GM12874 (cell line): Measurements from ENCODE around the gene TP63.

Experiments
- CTCF ChIP-seq: IDR thresholded peaks from 2 replicates; pipeline ENCODE4 v1.5.1; 2011; ENCODE audit warnings: low read depth, mild to moderate bottlenecking, control low read depth, low read length, moderate library complexity; ENCODE audit not compliant: insufficient read depth

TP63 gene

GRCh38 chr3:189699885-189700284 lies 68.7 kb downstream of the TP63 start:
- TF ChIP-seq CTCF = no peak

GRCh38 chr3:189702066-189702646 lies 71.0 kb downstream of the TP63 start:
- TF ChIP-seq CTCF = no peak

GRCh38 chr3:189703865-189704264 lies 72.7 kb downstream of the TP63 start:
- no peak for TF ChIP-seq CTCF

- TF ChIP-seq CTCF = no peak
These were observed 77.2 kb downstream of the TP63 start for GRCh38 chr3:189708375-189708774.

- no peak for TF ChIP-seq CTCF
These were observed 79.6 kb downstream of the TP63 start for GRCh38 chr3:189710620-189711402.

- TF ChIP-seq CTCF = no peak
These were observed 81.8 kb downstream of the TP63 start for GRCh38 chr3:189712906-189713483.
